ENCODE measurements around the gene ACOT7.

DNA sequence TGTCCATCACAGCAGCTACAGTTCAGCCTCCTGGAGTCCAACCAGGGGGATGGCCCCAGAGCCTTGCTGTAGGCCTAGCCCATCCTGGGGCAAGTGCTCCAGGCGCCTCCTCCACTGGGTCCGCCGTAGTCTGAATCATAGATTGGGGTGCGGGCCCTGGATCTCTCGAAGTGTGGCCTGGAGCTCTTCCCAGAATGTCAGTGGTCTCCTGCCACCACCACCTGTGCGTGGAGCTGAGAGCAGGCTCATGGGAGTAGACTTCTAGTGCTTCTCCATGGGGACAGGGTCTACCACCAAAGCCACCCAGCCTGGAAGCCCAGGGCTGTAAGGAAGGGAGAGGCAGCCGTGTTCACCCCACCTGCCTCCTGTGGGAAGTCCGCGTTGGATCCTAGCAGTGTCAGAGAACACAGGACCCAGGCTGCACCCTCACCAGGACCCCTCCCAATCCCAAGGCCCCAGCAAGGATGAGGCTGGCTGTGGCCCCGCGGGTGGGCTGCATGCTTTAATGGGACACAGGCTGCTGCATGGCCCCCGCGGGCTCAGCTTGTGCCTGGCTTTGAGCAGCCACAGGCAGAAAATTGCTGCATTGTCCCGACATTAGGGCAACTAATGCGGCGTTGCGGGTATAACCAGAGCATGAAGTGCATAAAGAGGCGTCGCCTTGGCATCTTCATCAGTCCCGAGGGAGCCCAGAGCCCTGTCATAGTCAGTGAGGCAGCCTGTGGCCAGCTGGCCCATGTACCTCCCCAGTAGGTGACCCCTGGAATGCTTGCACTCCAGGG lies 150.3 kb downstream of the ACOT7 start:
- TF ChIP-seq, protein P1, sequence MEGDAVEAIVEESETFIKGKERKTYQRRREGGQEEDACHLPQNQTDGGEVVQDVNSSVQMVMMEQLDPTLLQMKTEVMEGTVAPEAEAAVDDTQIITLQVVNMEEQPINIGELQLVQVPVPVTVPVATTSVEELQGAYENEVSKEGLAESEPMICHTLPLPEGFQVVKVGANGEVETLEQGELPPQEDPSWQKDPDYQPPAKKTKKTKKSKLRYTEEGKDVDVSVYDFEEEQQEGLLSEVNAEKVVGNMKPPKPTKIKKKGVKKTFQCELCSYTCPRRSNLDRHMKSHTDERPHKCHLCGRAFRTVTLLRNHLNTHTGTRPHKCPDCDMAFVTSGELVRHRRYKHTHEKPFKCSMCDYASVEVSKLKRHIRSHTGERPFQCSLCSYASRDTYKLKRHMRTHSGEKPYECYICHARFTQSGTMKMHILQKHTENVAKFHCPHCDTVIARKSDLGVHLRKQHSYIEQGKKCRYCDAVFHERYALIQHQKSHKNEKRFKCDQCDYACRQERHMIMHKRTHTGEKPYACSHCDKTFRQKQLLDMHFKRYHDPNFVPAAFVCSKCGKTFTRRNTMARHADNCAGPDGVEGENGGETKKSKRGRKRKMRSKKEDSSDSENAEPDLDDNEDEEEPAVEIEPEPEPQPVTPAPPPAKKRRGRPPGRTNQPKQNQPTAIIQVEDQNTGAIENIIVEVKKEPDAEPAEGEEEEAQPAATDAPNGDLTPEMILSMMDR (IDR thresholded peaks at IDR 0.05; ENCODE audit: borderline replicate concordance, extremely low read depth, low read length, poor library complexity, severe bottlenecking) = no peak
- no peak for TF ChIP-seq EZH2 (IDR thresholded peaks at IDR 0.05; ENCODE audit: borderline replicate concordance, low read depth, low read length, severe bottlenecking)
